HG03354 (cell line): Measurements from ENCODE around the gene ABCC4.
"Not testable (repeated sequence)": the region's sequence is repeated elsewhere in the genome, so short reads cannot be mapped to it uniquely, and the experiment has no call there.

ENCODE experiments used
- ATAC-seq: cut with Tn5 transposase; IDR thresholded peaks from one replicate; pipeline ENCODE4 v1.9.1; 2021; ENCODE audit warnings: mild to moderate bottlenecking; ENCODE audit not compliant: unreplicated experiment, poor library complexity, severe bottlenecking

The ABCC4 gene

DNA sequence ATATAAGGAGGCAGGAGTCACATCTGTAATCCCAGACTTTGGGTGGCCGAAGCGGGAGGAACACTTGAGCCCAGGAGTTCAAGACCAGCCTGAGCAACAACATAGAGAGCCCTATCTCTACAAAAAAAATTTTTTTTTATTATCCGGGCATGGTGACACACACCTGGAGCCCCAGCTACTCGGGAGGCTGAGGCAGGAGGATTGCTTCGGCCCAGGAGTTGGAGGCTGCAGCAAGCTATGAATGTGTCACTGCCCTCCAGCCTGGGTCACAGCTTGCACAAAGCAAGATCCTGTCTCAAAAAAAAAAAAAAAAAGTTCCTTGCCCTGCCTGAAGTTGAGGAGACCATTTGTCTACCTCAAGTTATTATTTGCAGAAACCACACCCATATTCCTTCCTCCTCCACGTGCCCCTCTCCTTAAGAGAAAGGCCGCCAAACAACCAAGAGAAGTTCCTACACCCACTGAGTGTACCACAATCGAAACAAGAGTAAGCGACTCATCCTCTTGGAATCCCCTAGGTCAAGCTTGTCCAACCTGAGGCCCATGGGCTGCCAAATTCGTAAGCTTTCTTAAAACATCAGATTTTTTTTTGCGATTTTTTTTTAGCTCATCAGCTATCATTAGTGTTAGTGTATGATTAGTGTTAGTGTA, 2.2 kb downstream of the ABCC4 start:
- no peak for ATAC-seq

DNA sequence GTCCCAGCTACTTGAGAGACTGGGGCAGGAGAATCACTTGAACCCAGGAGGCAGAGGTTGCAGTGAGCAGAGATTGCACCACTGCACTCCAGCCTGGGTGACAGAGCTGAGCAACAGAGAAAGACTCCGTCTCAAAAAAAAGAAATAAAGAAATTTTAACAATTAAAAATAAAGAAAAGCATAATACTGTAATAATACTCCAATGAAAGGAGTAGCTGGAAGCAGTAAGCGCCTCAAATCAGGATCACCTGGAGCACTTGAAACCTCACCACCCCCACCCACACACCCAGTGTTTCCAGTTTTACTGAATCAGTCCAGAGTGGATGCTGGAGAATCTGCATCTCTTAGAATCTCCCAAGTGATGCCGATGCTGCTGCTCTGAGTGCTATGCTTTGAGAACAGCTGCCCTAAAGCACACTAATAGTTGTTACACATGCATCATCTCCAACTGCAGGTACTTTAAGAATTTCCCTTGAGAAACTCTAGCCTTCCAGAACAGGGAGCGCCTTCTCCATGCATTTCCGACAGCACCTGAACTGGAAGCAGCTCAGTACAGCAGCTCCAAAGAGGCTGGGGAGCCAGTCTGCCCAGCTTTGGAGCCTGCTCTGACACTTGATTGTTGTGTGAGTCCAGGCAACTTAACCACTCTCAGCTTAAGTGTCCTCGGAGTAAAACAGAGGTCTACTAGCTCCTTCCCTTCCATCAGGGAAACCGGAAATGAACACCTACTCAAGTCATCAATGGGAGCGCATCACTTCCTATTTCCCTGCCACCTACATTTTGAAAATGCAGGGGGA, 2.9 kb downstream of the ABCC4 start:
- ATAC-seq: no peak

DNA sequence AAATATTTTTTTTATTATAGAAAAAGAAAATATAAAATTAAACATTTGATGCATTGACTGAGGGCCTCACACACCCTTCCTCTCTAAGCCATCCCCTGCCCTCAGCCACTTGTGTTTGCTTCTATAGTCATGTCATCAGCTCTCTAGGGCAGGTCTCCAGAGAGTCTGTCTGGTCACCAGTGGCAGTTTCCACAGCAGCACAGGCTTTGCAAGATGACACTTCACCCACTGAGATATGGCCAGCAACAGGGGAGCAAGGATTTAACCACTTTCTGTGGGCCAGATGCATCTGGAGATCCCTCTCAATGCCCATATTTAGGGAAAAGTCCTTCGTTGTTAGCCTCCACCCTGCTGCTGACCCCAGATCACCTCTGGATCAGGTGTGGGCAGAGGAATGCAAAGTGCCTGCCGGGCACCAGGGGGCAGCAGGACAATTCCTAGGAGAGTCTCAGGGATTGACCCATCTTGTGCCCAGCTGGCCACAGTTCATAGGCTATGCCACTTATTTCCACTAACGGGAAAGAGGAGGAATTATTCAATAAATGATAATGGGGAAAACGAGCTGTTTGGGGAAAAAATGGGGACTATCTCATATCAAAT, 4.8 kb downstream of the ABCC4 start:
- no peak for ATAC-seq

DNA sequence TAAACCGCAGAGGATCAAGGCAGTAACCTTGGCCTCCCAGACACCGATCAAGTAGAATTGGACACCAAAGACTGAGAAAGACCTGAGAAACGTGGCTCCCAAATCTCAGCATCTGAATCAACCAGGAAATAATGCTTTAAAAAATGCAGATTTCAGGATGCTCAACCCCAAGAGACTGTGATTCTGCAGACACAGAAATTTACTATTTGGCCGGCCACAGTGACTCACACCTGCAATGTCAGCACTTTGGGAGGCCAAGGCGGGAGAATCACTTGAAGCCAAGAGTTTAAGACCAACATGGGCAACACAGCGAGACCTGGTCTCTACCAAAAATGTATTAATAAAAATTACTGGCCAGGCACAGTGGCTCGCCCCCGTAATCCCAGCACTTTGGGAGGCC, 6.2 kb downstream of the ABCC4 start:
- ATAC-seq: no peak

DNA sequence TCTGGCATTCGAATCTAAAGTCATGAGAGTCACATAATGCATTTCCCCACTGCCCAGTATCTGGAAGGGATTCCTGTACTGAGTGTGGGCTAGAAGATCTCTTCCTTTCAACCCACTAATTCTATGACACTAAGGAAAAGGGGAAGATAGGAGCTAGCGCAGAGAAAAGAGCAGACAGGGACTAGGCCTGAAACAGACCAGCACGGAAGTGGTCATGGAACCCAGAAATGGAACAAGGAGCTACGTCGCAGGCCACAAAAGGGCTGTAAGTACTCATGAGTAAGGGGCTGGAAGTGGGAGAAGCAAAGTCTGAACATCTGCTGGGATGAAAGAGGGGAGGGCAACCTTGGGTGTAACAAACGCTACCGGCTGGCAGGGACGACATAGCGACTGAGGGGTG, 8.6 kb downstream of the ABCC4 start:
- ATAC-seq: no peak

DNA sequence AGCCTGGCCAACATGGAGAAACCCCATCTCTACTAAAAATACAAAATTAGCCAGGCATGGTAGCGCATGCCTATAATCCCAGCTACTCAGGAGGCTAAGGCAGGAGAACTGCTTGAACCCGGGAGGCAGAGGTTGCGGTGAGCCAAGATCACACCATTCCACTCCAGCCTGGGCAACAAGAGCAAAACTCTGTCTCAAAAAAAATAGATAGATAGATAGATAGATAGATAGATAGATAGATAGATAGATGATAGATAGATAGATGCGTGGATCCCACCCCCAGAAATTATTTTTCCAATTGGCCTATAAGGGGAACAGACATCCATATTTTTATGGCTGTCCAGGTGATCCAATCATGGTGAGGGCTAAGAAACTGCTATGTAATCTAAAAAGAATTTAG, 11.3 kb downstream of the ABCC4 start:
- not testable (repeated sequence) for ATAC-seq

DNA sequence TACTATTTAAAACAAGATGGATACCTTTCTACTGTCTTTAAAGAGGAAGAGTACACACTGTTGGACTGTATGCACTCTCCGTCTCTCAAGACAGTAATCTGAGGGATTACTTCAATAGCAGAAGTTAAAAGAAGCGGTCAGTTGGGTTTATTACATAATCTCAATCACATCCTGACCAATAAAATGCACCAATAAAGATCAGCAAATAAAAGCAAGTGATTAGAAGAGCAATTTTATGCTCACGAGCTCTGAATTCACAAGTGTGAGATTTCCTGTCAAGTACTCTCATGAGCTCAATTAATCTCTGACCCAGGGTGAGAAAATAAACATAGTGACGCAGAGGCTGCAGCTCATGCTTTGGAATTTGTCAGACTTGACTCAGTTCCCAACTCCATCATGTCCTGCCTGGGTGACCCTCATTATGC, 12.2 kb downstream of the ABCC4 start:
- ATAC-seq: no peak

DNA sequence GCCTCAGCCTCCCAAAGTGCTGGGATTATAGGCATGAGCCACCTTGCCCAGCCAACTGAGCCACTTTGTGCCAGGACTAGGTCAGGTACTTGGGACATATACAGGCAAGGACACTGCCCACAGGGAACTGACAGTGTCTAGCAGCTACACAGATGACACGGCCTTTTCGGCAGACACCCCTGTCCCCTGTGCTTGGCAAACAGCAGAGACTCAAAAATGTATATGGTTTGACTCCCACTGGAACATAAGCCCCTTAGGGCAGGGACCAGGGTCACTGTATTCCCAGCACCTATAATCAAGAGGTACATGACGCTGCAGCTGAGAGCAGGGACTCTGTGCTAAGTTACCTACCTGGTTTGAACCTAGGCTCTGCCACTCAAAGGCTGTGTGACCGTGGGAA, 16.8 kb downstream of the ABCC4 start:
- no peak for ATAC-seq

DNA sequence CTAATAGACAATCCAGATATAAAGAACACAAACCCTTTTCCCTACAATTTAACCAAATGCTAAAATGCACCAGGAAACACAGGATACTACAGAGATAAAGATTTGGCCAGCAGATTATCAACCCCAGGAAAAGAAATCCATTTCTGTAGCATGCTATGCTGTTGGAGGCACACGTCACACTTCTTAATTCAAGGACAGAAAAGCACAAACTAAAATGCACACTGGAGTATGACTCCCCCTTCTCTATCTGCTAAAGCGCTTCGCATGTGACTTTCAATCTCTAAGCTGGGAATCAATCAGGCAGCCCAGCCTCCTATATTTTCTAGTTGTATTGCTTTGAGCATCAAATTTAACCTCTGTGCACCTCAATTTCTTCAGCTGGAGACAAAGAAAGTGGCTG, 22.2 kb downstream of the ABCC4 start:
- ATAC-seq: no peak

DNA sequence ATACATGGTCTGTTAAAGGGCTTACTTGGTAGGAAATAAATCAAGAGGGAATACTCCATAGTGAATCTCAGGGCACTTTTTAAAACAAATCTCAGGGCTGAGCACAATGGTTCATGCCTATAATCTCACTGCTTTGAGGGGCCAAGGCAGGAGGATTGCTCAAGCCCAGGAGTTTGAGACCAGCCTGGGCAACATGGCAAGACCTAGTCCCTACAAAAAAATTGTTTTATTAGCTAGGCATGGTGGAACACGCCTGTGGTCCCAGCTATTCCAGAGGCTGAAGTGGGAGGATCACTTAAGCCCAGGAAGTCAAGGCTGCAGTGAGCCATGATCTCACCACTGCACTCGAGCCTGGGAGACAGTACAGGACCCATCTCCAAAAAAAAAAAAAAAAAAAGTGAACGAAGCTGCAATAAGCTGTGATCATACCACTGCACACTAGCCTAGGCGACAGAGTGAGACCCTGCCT, 25.2 kb downstream of the ABCC4 start:
- ATAC-seq: no peak

DNA sequence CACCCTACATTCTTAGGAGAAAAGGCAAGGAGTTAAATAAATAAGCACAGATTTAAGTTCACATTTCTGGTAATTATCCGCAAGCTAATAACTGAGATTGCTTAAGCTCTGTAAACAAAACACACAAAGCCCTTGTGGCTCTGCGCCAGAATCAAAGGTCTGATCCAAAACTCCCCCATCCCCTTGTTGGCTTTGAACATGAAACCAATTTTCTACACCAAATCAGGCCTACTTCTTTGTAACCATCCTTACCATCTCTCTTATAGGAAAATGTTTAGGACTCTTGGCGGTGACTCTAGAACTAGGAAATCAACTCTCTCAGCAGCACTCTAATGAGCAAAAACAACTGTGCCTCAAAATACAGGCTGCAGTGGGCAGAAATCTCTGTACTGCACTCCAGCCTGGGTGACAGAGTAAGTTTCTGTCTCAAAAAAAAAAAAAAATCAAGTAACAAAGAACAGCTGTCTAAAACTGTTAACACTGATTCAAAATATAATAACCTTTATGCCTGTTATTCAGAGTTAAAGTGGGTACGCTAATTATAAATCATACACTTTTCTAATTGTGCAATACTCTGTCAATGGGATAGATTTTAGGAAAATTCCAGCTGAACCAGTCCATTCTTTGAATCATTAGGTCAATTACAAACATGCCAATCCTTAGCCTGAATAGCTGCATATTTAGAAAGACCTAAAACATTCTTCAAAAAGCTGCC, 25.8 kb downstream of the ABCC4 start:
- no peak for ATAC-seq

DNA sequence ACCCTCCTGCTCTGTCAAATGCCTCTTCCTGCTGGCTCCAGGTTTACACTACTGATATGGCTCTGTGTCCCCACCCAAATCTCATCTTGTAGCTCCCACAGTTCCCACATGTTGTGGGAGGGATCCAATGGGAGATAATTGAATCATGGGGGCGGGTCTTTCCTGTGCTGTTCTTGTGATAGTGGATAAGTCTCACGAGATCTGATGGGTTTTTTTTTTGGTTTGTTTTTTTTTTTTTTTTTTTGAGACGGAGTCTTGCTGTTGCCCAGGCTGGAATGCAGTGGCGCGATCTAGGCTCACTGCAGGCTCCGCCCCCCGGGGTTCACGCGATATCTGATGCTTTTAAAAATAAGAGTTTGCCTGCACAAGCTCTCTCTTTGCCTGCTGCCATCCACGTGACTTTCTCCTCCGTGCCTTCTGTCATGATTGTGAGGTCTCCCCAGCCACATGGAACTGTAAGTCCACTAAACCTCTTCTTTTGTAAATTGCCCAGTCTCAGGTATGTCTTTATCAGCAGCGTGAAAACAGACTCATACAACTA, 27.6 kb downstream of the ABCC4 start:
- ATAC-seq: not testable (repeated sequence)

DNA sequence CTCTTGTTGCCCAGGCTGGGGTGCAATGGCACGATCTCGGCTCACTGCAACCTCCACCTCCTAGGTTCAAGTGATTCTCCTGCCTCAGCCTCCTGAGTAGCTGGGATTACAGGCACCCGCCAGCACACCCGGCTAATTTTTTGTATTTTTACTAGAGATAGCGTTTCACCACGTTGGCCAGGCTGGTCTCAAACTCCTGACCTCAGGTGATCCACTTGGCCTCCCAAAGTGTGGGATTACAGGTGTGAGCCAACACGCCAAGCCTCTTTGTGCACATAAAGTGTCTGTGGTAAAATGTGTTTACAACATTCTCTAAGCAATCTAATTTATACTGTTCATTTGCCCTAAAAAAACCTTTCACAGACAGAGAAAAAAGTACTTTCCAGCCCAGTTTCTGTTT, 29.2 kb downstream of the ABCC4 start:
- not testable (repeated sequence) for ATAC-seq

DNA sequence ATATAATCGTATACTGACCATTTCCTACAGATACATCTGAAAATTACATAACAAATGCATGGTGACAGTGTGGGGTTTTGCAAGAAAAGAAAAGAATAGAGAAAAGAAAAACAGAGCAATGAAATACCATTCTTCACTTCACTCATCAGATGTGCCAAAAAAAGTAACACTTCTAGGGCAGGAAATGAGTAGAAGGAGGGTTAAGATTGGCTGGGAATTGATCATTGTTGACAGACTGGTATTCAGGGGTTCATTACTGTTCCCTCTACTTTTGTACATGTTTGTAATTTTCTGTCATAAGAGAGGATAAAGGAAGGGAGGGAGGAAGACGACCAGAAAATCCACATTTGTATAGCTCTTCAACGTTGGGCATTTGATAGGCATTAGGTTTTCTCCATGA, 31.5 kb downstream of the ABCC4 start:
- no peak for ATAC-seq

DNA sequence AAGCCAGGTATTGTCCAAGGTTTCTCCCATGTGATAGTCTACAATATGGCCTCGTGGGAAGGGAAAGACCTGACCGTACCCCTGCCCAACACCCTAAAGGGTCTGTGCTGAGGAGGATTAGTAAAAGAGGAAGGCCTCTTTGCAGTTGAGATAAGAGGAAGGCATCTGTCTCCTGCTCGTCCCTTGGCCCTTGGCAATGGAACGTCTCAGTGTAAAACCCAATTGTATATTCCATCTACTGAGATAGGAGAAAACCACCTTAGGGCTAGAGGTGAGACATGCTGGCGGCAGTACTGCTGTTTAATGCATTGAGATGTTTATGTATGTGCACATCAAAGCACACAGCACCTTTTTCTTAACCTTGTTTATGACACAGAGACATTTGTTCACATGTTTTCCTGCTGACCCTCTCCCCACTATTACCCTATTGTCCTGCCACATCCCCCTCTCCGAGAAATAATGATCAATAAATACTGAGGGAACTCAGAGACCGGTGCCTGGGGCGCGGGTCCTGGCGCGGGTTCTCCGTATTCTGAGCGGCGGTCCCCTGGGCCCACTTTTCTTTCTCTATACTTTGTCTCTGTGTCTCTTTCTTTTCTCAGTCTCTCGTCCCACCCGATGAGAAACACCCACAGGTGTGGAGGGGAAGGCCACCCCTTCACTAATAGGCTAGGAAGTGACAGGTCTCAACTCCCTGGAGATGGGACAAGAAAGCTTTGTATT, 32.7 kb downstream of the ABCC4 start:
- ATAC-seq: not testable (repeated sequence)

DNA sequence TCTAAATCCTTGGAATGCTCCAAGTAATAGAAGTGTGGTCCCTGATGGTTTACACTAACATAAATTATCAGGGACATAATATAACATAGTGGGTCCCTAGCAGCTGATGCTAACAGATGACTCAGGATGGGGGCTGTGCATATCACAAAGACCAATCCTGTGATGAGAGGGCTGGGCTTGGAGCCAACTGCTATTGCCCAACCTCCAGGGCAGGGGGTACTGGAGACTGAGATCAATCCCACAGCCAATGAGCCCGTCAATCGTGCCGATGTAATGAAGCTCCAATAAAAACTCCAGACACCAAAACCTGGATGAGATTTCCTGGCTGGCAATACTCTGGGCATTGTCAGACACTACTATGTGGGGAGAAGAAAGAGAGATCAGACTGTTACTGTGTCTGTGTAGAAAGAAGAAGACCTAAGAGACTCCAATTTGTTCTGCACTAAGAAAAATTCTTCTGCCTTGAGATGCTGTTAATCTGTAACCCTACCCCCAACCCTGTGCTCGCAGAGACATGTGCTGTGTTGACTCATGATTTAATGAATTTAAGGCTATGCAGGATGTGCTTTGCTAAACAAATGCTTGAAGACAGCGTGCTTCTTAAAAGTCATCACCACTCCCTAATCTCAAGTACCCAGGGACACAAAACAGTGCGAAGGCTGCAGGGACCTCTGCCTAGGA, 33.4 kb downstream of the ABCC4 start:
- ATAC-seq: no peak

DNA sequence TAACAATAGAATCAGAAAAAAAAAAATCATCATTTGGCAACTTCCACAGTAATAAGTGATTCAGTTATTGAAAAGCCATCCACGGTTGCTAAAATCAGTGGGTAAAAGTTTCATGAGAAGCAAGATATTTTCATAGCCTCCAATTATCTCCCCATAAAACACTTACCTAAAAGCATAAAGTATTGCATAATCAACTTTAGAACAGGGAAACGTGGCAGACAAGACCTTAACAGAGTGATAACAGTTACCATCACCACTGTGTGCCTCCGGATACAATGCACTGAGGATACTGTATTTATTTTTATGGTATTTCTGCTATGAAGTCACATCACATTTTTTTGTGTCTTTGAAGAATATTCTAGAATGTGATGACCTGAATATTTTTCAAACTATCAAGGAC, 37.0 kb downstream of the ABCC4 start:
- ATAC-seq: no peak

DNA sequence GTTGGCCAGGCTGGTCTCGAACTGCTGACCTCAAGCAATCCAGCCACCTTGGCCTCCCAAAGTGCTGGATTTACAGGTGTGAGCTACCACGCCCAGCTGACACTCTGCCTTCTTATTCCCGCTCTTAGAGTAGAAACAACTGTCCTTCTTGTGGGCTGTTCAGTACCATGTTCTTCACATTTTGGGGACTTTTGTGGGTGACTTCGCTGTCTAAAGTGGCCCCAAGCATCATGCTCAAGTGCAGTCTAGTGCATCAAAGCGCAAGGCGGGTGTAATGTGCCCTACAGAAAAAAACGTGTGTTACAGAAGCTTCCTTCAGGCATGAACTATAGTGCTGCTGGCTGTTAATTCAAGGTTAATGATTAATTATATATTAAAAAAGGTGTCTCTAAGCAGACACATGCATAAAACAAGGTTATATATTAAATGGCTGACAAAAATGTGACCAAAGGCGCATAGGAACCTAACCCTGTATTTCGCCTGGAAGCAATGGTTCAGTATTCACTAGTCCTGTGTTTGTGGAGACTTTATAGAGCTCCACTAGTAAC, 38.3 kb downstream of the ABCC4 start:
- ATAC-seq: no peak

DNA sequence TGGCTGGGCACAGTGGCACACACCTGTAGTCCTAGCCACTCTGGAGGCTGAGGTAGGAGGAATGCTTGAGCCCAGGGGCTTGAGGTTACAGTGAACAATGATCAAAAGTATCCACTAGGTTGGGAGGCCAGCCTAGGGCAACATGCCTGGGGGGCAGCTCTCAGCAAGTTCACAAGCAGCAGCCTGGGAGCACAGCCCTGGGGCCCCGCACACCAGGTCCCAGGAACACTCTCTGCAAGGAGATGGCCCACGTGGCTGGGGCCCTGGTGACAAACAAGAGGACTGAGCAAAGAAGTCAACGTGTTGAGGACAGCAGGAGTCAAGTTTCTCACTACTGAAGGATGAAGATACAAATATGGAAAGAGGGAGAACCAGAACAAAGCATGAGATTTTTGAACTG, 39.3 kb downstream of the ABCC4 start:
- ATAC-seq: no peak
